HEK293 (cell line): ENCODE results near the gene CTIF.

ENCODE experiments used
- CTCF ChIA-PET: fragments of 350-600 bp; formaldehyde crosslinking; extraction: SDS; loops from one replicate; lab custom pipeline; 2021; ENCODE audit warnings: antibody characterized with exemption; lab: Yijun Ruan, JAX
- POLR2A ChIA-PET: fragments of 300-600 bp; formaldehyde crosslinking; extraction: SDS; loops from one replicate; lab custom pipeline; 2020; ENCODE audit warnings: antibody characterized with exemption, inconsistent platforms; lab: Yijun Ruan, JAX
- H3K27ac ChIP-seq: fragments of 200-500 bp; sonication (Bioruptor generic); 2 replicates; pipeline ENCODE4 v1.5.1; 2014; ENCODE audit warnings: low read depth, low read length, control low read depth, inconsistent platforms; ENCODE audit errors: extremely low read depth
- H3K36me3 ChIP-seq, 2 experiments: fragments of 200-500 bp in 1 of 2; sonication (Bioruptor generic) in 1 of 2; 1 replicate in 1 of 2; 2 replicates in 1 of 2; pipeline ENCODE4 v1.5.1; 2014 to 2017; ENCODE audit warnings: inconsistent platforms in 2 of 2, low read length in 2 of 2; ENCODE audit not compliant: control insufficient read depth in 2 of 2, insufficient read depth in 1 of 2
- H3K4me1 ChIP-seq: fragments of 200-500 bp; sonication (Bioruptor generic); 2 replicates; pipeline ENCODE4 v1.5.1; 2014; ENCODE audit warnings: mild to moderate bottlenecking, low read length, inconsistent platforms; ENCODE audit not compliant: control insufficient read depth, insufficient read depth
- H3K4me3 ChIP-seq: 2 replicates; pipeline ENCODE4 v1.5.1; 2011; ENCODE audit warnings: low read depth, mild to moderate bottlenecking, control low read depth, low read length, moderate library complexity
- H3K9me3 ChIP-seq: fragments of 200-500 bp; sonication (Bioruptor generic); 2 replicates; pipeline ENCODE4 v1.5.1; 2014; ENCODE audit warnings: low read depth, low read length, inconsistent platforms; ENCODE audit not compliant: control insufficient read depth, insufficient read depth
- OSR2 ChIP-seq: fragments of 450-650 bp; formaldehyde crosslinking; IDR thresholded peaks from 2 replicates; pipeline ENCODE4 v1.5.1; 2016; ENCODE audit warnings: missing biosample characterization, missing genetic modification characterization
- SP7 ChIP-seq: fragments of 450-650 bp; formaldehyde crosslinking; IDR thresholded peaks from 2 replicates; pipeline ENCODE4 v1.5.1; 2016; ENCODE audit warnings: missing biosample characterization, missing genetic modification characterization
- TSHZ1 ChIP-seq: fragments of 450-650 bp; formaldehyde crosslinking; IDR thresholded peaks from 2 replicates; pipeline ENCODE4 v1.5.1; 2016; ENCODE audit warnings: missing biosample characterization, missing genetic modification characterization, borderline replicate concordance
- ZFHX2 ChIP-seq: fragments of 450-650 bp; formaldehyde crosslinking; conservative IDR thresholded peaks from 2 replicates; pipeline ENCODE4 v1.5.1; 2016; ENCODE audit warnings: missing biosample characterization, missing genetic modification characterization
- ZFP3 ChIP-seq: fragments of 450-650 bp; formaldehyde crosslinking; IDR thresholded peaks from 2 replicates; pipeline ENCODE4 v1.5.1; 2016; ENCODE audit warnings: low read depth, missing biosample characterization, missing genetic modification characterization
- ZNF140 ChIP-seq: fragments of 450-650 bp; formaldehyde crosslinking; IDR thresholded peaks from 2 replicates; pipeline ENCODE4 v1.5.1; 2016; ENCODE audit warnings: missing biosample characterization, missing genetic modification characterization
- ZNF169 ChIP-seq: fragments of 450-650 bp; formaldehyde crosslinking; IDR thresholded peaks from 2 replicates; pipeline ENCODE4 v1.5.1; 2016; ENCODE audit warnings: missing biosample characterization, missing genetic modification characterization
- ZNF266 ChIP-seq: fragments of 450-650 bp; formaldehyde crosslinking; IDR thresholded peaks from 2 replicates; pipeline ENCODE4 v1.5.1; 2016; ENCODE audit warnings: missing biosample characterization, missing genetic modification characterization, low read depth
- ZNF544 ChIP-seq: fragments of 450-650 bp; formaldehyde crosslinking; IDR thresholded peaks from 2 replicates; pipeline ENCODE4 v1.5.0; 2017; ENCODE audit warnings: missing biosample characterization, missing genetic modification characterization
- ZNF580 ChIP-seq: fragments of 450-650 bp; formaldehyde crosslinking; IDR thresholded peaks from 2 replicates; pipeline ENCODE4 v1.5.1; 2016; ENCODE audit warnings: missing biosample characterization, missing genetic modification characterization
- ZNF621 ChIP-seq: fragments of 450-650 bp; formaldehyde crosslinking; IDR thresholded peaks from 2 replicates; pipeline ENCODE4 v1.5.1; 2017; ENCODE audit warnings: missing biosample characterization, missing genetic modification characterization
- ZNF692 ChIP-seq: fragments of 450-650 bp; formaldehyde crosslinking; IDR thresholded peaks from 2 replicates; pipeline ENCODE4 v1.5.1; 2016; ENCODE audit warnings: missing biosample characterization, missing genetic modification characterization
- TF ChIP-seq, protein P1 (sequence below): fragments of 450-650 bp; formaldehyde crosslinking; IDR thresholded peaks from 2 replicates; pipeline ENCODE4 v1.5.1; 2016; ENCODE audit warnings: missing biosample characterization, missing genetic modification characterization
- TF ChIP-seq, protein P2 (sequence below): fragments of 450-650 bp; formaldehyde crosslinking; IDR thresholded peaks from 2 replicates; pipeline ENCODE4 v1.5.1; 2016; ENCODE audit warnings: missing biosample characterization, missing genetic modification characterization

CTIF gene

GRCh38 chr18:48742706-48743475 is 204.1 kb downstream of the CTIF start:
- H3K9me3 ChIP-seq: no peaks in the 10 kb centered on the region
- POLR2A ChIA-PET: no interaction called here
- CTCF ChIA-PET: no interaction called here
- no peak overlapping the region for H3K27ac ChIP-seq
- no peak overlapping the region for H3K4me3 ChIP-seq
- H3K4me1 ChIP-seq: no peaks in the 10 kb centered on the region
- no peaks in the 10 kb centered on the region for H3K36me3 ChIP-seq
- no peak for TF ChIP-seq TSHZ1 (tag by site-specific recombination)
- TF ChIP-seq, protein P1, sequence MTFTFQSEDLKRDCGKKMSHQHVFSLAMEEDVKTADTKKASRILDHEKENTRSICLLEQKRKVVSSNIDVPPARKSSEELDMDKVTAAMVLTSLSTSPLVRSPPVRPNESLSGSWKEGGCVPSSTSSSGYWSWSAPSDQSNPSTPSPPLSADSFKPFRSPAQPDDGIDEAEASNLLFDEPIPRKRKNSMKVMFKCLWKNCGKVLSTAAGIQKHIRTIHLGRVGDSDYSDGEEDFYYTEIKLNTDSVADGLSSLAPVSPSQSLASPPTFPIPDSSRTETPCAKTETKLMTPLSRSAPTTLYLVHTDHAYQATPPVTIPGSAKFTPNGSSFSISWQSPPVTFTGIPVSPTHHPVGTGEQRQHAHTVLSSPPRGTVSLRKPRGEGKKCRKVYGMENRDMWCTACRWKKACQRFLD (tag by site-specific recombination): no peak
- TF ChIP-seq OSR2 (tag by site-specific recombination): no peak
- no peak for TF ChIP-seq ZNF580 (tag by site-specific recombination)
- TF ChIP-seq ZNF140 (tag by site-specific recombination): no peak
- no peak for TF ChIP-seq ZNF544
- no peak for TF ChIP-seq SP7 (tag by site-specific recombination)
- no peak for TF ChIP-seq ZNF266 (tag by site-specific recombination)
- no peak for TF ChIP-seq ZFHX2 (tag by site-specific recombination)
- no peak for TF ChIP-seq ZFP3 (tag by site-specific recombination)
- TF ChIP-seq, protein P2, sequence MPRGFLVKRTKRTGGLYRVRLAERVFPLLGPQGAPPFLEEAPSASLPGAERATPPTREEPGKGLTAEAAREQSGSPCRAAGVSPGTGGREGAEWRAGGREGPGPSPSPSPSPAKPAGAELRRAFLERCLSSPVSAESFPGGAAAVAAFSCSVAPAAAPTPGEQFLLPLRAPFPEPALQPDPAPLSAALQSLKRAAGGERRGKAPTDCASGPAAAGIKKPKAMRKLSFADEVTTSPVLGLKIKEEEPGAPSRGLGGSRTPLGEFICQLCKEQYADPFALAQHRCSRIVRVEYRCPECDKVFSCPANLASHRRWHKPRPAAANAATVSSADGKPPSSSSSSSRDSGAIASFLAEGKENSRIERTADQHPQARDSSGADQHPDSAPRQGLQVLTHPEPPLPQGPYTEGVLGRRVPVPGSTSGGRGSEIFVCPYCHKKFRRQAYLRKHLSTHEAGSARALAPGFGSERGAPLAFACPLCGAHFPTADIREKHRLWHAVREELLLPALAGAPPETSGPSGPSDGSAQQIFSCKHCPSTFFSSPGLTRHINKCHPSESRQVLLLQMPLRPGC: no peak
- no peak for TF ChIP-seq ZNF692 (tag by site-specific recombination)

GRCh38 chr18:48743886-48744285 is 205.1 kb downstream of the CTIF start:
- Histone ChIP-seq H3K9me3 (no peaks in the 10 kb centered on the region), H3K27ac (no peak overlapping the region), H3K4me3 (no peak overlapping the region)
- POLR2A ChIA-PET: no interaction called here
- CTCF ChIA-PET: interaction anchor here (0.6 kb wide), 1 partner anchor 8 kb away, joined by 4 read pairs; no protein-coding TSS in a partner anchor
- TF ChIP-seq ZNF621 (tag by site-specific recombination): no peak
- TF ChIP-seq ZNF169 (tag by site-specific recombination): no peak
- TF ChIP-seq, all 188 proteins: peak for 0
- no peaks in the 10 kb centered on the region for H3K36me3 ChIP-seq
- H3K4me1 ChIP-seq: no peaks in the 10 kb centered on the region
